Activated CD4-positive, alpha-beta T cell treated with anti-CD3 and anti-CD28 coated beads for 36 hours (primary cell): ENCODE results near the gene TUSC2. TPM values are rescaled to one million over a fixed set of nuclear protein-coding genes. Genes with fewer than 3 reads are reported as not detected.

Experiments used
- ATAC-seq: fragments of 200-7000 bp; cut with Tn5 transposase; one replicate; pipeline ENCODE4 v1.10.0; 2021; ENCODE audit warnings: mild to moderate bottlenecking, moderate library complexity
- CTCF ChIA-PET: fragments of 350-600 bp; sonication (Branson Sonifier 250); formaldehyde crosslinking; loops from one replicate; lab custom pipeline; 2021; ENCODE audit warnings: antibody characterized with exemption; lab: Charles Lee
- POLR2A ChIA-PET: fragments of 350-600 bp; sonication (Branson Sonifier 250); formaldehyde crosslinking; loops from one replicate; lab custom pipeline; 2021; ENCODE audit warnings: antibody characterized with exemption, inconsistent platforms; lab: Charles Lee
- DNase-seq: peaks from one replicate; pipeline ENCODE4 v3.0.0-alpha.2; 2020
- H3K27ac Mint-ChIP-seq: one replicate; pipeline ENCODE4 v1.8.0; 2021; ENCODE audit warnings: mixed read lengths
- H3K27me3 Mint-ChIP-seq: one replicate; pipeline ENCODE4 v1.8.0; 2021; ENCODE audit warnings: mixed read lengths
- H3K36me3 Mint-ChIP-seq: one replicate; pipeline ENCODE4 v1.8.0; 2021; ENCODE audit warnings: low read depth, mixed read lengths
- H3K4me1 Mint-ChIP-seq: one replicate; pipeline ENCODE4 v1.8.0; 2021; ENCODE audit warnings: mixed read lengths
- H3K4me3 Mint-ChIP-seq: one replicate; pipeline ENCODE4 v1.8.0; 2021; ENCODE audit warnings: mild to moderate bottlenecking, moderate library complexity, mixed read lengths
- H3K9me3 Mint-ChIP-seq: one replicate; pipeline ENCODE4 v1.8.0; 2021; ENCODE audit warnings: low read depth, mixed read lengths
- intact Hi-C, 2 experiments: fragments of 100-400 bp; cut with DNase I in 1 of 2; cut with micrococcal nuclease in 1 of 2; formaldehyde crosslinking; loops; one replicate each; pipeline versions ENCODE4 v1.14.2 to v1.15.1; 2022 to 2024; cut with DNase I, micrococcal nuclease
- total RNA-seq, 2 experiments: library from RNA; stranded (reverse); gene quantifications; one replicate each; pipeline ENCODE4 v1.2.3, GENCODE V29; 2021

The TUSC2 gene
- total RNA-seq, 2 experiments from 2014 or later = 15.0 to 17.1 TPM

- H3K9me3 Mint-ChIP-seq = no peaks in the 10 kb centered on the region
- intact Hi-C loops = loop anchor here (5.0 to 10.0 kb wide), 6 partner anchors 213 to 1703 kb away; partner anchors contain the start of genes CISH (in 2 of the 2), C3orf18 (in 1 of the 2), DCAF1 (in 1 of the 2) and DUSP7 (in 1 of the 2)
- CTCF ChIA-PET = interaction anchor here (1.4 kb wide), 1 partner anchor 17 kb away, joined by 9 read pairs; no protein-coding TSS in a partner anchor
- no peaks in the 10 kb centered on the region for H3K27me3 Mint-ChIP-seq
- peaks cover 33% of the 10 kb centered on the region for H3K36me3 Mint-ChIP-seq
- POLR2A ChIA-PET = interaction anchor here (0.6 to 1.2 kb wide), 3 partner anchors 13 to 231 kb away, joined by 3 read pairs; no protein-coding TSS in a partner anchor
- ATAC-seq (no peak), DNase-seq (no peak)
- peaks cover 53% of the 10 kb centered on the region for H3K4me1 Mint-ChIP-seq
- H3K4me3 Mint-ChIP-seq = no peak overlapping the region
- H3K27ac Mint-ChIP-seq = peak overlapping the region; percentile 25
These were observed 26.3 kb upstream of the TUSC2 start for GRCh38 chr3:50354186-50354764.

GRCh38 chr3:50353245-50354004 is 25.4 kb upstream of the TUSC2 start:
- Mint-ChIP-seq H3K27me3 (no peaks in the 10 kb centered on the region), H3K9me3 (no peaks in the 10 kb centered on the region), H3K4me1 (peaks cover 61% of the 10 kb centered on the region), H3K36me3 (peaks cover 35% of the 10 kb centered on the region), H3K27ac (no peak overlapping the region), H3K4me3 (no peak overlapping the region)
- CTCF ChIA-PET = interaction anchor here (0.7 to 1.4 kb wide), 6 partner anchors 11 to 813 kb away, joined by 3 to 9 read pairs (median 4); partner anchors contain the start of genes IFRD2 and TUSC2
- ATAC-seq (no peak), DNase-seq (no peak)
- intact Hi-C loops = loop anchor here (5.0 to 10.0 kb wide), 6 partner anchors 214 to 1704 kb away; partner anchors contain the start of genes CISH (in 2 of the 2), C3orf18 (in 1 of the 2), DCAF1 (in 1 of the 2) and DUSP7 (in 1 of the 2)
- POLR2A ChIA-PET = interaction anchor here (1.0 to 1.2 kb wide), 2 partner anchors 12 to 16 kb away, joined by 3 read pairs; no protein-coding TSS in a partner anchor

- intact Hi-C loops = loop anchor here (5.0 to 10.0 kb wide), 6 partner anchors 215 to 1705 kb away; partner anchors contain the start of genes CISH (in 2 of the 2), C3orf18 (in 1 of the 2), DCAF1 (in 1 of the 2) and DUSP7 (in 1 of the 2)
- Mint-ChIP-seq H3K4me1 (peaks cover 63% of the 10 kb centered on the region), H3K27me3 (no peaks in the 10 kb centered on the region), H3K4me3 (no peak overlapping the region), H3K27ac (no peak overlapping the region), H3K9me3 (no peaks in the 10 kb centered on the region), H3K36me3 (peaks cover 37% of the 10 kb centered on the region)
- ATAC-seq (no peak), DNase-seq (peak; percentile 49)
- ChIA-PET CTCF (interaction anchor here (0.7 to 1.2 kb wide), 6 partner anchors 11 to 813 kb away, joined by 3 to 6 read pairs (median 4); partner anchors contain the start of genes IFRD2 and TUSC2), POLR2A (interaction anchor here (0.6 kb wide), 1 partner anchor 1141 kb away, joined by 5 read pairs; no protein-coding TSS in a partner anchor)
These were observed 24.8 kb upstream of the TUSC2 start for GRCh38 chr3:50352781-50353180.

GRCh38 chr3:50351323-50351697 is 23.3 kb upstream of the TUSC2 start:
- Mint-ChIP-seq H3K9me3 (no peaks in the 10 kb centered on the region), H3K36me3 (peaks cover 31% of the 10 kb centered on the region), H3K4me1 (peaks cover 55% of the 10 kb centered on the region), H3K27me3 (no peaks in the 10 kb centered on the region), H3K4me3 (peak overlapping the region; percentile 90), H3K27ac (peak overlapping the region; percentile 80)
- no peak for ATAC-seq
- CTCF ChIA-PET = interaction anchor here (1.0 to 1.9 kb wide), 2 partner anchors 9 to 13 kb away, joined by 3 to 17 read pairs; no protein-coding TSS in a partner anchor
- POLR2A ChIA-PET = interaction anchor here (0.5 to 2.7 kb wide), 4 partner anchors 11 to 235 kb away, joined by 3 to 20 read pairs (median 6); partner anchors contain the start of gene RASSF1
- intact Hi-C loops = loop anchor here (1.0 to 10.0 kb wide), 10 partner anchors 8 to 1706 kb away; partner anchors contain the start of genes CISH (in 2 of the 2), TMEM115 (in 2 of the 2), C3orf18 (in 1 of the 2) and DCAF1 (in 1 of the 2)
- no peak for DNase-seq

- ATAC-seq (peak; percentile 90), DNase-seq (peak; percentile 99)
- H3K36me3 Mint-ChIP-seq = peaks cover 31% of the 10 kb centered on the region
- no peaks in the 10 kb centered on the region for H3K9me3 Mint-ChIP-seq
- H3K27ac Mint-ChIP-seq = peak within 1 kb of the TSS; percentile 97
- H3K4me1 Mint-ChIP-seq = peaks cover 55% of the 10 kb centered on the region
- intact Hi-C loops = loop anchor here (1.0 to 10.0 kb wide), 14 partner anchors 9 to 1707 kb away; partner anchors contain the start of genes CISH (in 2 of the 2), HEMK1 (in 2 of the 2), IFRD2 (in 2 of the 2) and TMEM115 (in 2 of the 2)
- peak within 1 kb of the TSS; percentile 90 for H3K4me3 Mint-ChIP-seq
- no peaks in the 10 kb centered on the region for H3K27me3 Mint-ChIP-seq
- ChIA-PET CTCF (interaction anchor here (0.5 to 1.9 kb wide), 14 partner anchors 8 to 267 kb away, joined by 3 to 17 read pairs (median 4); partner anchors contain the start of genes C3orf18, GNAI2, HYAL3 and NAA80), POLR2A (interaction anchor here (0.5 to 2.7 kb wide), 10 partner anchors 8 to 396 kb away, joined by 3 to 20 read pairs (median 5); partner anchors contain the start of genes CISH, HYAL3, NAA80 and RASSF1)
These were observed 22.7 kb upstream of the TUSC2 start, which contains the start of the genes CYB561D2 and NPRL2 for GRCh38 chr3:50350527-50351322. Gene CYB561D2, plus strand, starts transcription at chr3:50350862. Its CDS starts 572 bp downstream, at chr3:50351434. Gene NPRL2, minus strand, starts transcription at chr3:50350775. Its CDS starts 123 bp downstream, at chr3:50350652.

- Mint-ChIP-seq H3K27ac (peak overlapping the region; percentile 97), H3K4me3 (peak overlapping the region; percentile 90), H3K36me3 (peaks cover 30% of the 10 kb centered on the region), H3K4me1 (peaks cover 51% of the 10 kb centered on the region), H3K27me3 (no peaks in the 10 kb centered on the region), H3K9me3 (no peaks in the 10 kb centered on the region)
- DNase-seq = no peak
- ChIA-PET CTCF (interaction anchor here (0.5 to 1.9 kb wide), 13 partner anchors 10 to 268 kb away, joined by 3 to 17 read pairs (median 4); partner anchors contain the start of genes C3orf18, GNAI2, HYAL3 and NAA80), POLR2A (interaction anchor here (0.6 to 2.7 kb wide), 10 partner anchors 9 to 395 kb away, joined by 3 to 20 read pairs (median 5); partner anchors contain the start of genes CISH, HYAL3, NAA80 and RASSF1)
- intact Hi-C loops = loop anchor here (1.0 to 10.0 kb wide), 12 partner anchors 13 to 1707 kb away; partner anchors contain the start of genes CISH (in 2 of the 2), HEMK1 (in 2 of the 2), IFRD2 (in 2 of the 2) and C3orf18 (in 1 of the 2)
- ATAC-seq = no peak
These were observed 22.1 kb upstream of the TUSC2 start for GRCh38 chr3:50350213-50350526.

GRCh38 chr3:50347187-50347813 is 19.3 kb upstream of the TUSC2 start:
- DNase-seq (peak; percentile 85), ATAC-seq (peak; percentile 9)
- POLR2A ChIA-PET = interaction anchor here (0.6 to 1.3 kb wide), 5 partner anchors 10 to 114 kb away, joined by 3 to 4 read pairs (median 3); no protein-coding TSS in a partner anchor
- Mint-ChIP-seq H3K4me1 (peaks cover 48% of the 10 kb centered on the region), H3K9me3 (no peaks in the 10 kb centered on the region), H3K36me3 (peaks cover 17% of the 10 kb centered on the region), H3K4me3 (no peak overlapping the region), H3K27me3 (no peaks in the 10 kb centered on the region), H3K27ac (peak overlapping the region; percentile 66)
- intact Hi-C loops = loop anchor here (1.0 to 2.0 kb wide), 2 partner anchors 195 to 196 kb away; no protein-coding TSS in a partner anchor
- CTCF ChIA-PET = interaction anchor here (0.6 to 2.5 kb wide), 12 partner anchors 10 to 1059 kb away, joined by 3 to 24 read pairs (median 4); partner anchors contain the start of gene TUSC2

GRCh38 chr3:50345586-50346234 is 17.7 kb upstream of the TUSC2 start, which contains the start of gene ZMYND10:
Gene ZMYND10, minus strand, starts transcription at chr3:50345732. Its CDS starts 153 bp downstream, at chr3:50345579.
- H3K4me3 Mint-ChIP-seq = peak within 1 kb of the TSS; percentile 38
- intact Hi-C loops = loop anchor here in 1 of 2 experiments (2.0 kb wide), 1 partner anchor 197 kb away; no protein-coding TSS in a partner anchor
- H3K36me3 Mint-ChIP-seq = peaks cover 15% of the 10 kb centered on the region
- peak; percentile 34 for ATAC-seq
- peaks cover 45% of the 10 kb centered on the region for H3K4me1 Mint-ChIP-seq
- H3K27me3 Mint-ChIP-seq = no peaks in the 10 kb centered on the region
- POLR2A ChIA-PET = interaction anchor here (0.9 kb wide), 1 partner anchor 9 kb away, joined by 3 read pairs; no protein-coding TSS in a partner anchor
- H3K27ac Mint-ChIP-seq = peak within 1 kb of the TSS; percentile 53
- DNase-seq = peak; percentile 88
- CTCF ChIA-PET = interaction anchor here (0.6 to 1.6 kb wide), 3 partner anchors 19 to 1638 kb away, joined by 3 to 4 read pairs (median 3); no protein-coding TSS in a partner anchor
- no peaks in the 10 kb centered on the region for H3K9me3 Mint-ChIP-seq
